ENCODE results near the gene TBX10.
"Not testable (repeated sequence)": the region's sequence is repeated elsewhere in the genome, so short reads cannot be mapped to it uniquely, and the experiment has no call there.

Gene TBX10

GRCh38 chr11:67614730-67615714, 24.5 kb downstream of the TBX10 start:
- DNase-seq, result peak; percentile 50 to 54

GRCh38 chr11:67613960-67614715, 25.4 kb downstream of the TBX10 start:
- DNase-seq, result no peak

GRCh38 chr11:67613313-67613959, 26.1 kb downstream of the TBX10 start:
- no peak for DNase-seq

- DNase-seq, result no peak
These were observed 26.8 kb downstream of the TBX10 start for GRCh38 chr11:67612751-67613150.

GRCh38 chr11:67611704-67612587, 27.6 kb downstream of the TBX10 start:
- no peak for DNase-seq

GRCh38 chr11:67611165-67611564, 28.4 kb downstream of the TBX10 start:
- DNase-seq, result no peak

- no peak for DNase-seq
These were observed 29.2 kb downstream of the TBX10 start for GRCh38 chr11:67610302-67610868.

- DNase-seq, result no peak
These were observed 30.2 kb downstream of the TBX10 start for GRCh38 chr11:67609316-67609715.

- DNase-seq, result no peak
These were observed 31.1 kb downstream of the TBX10 start for GRCh38 chr11:67608486-67608885.

- DNase-seq, result no peak
These were observed 32.1 kb downstream of the TBX10 start for GRCh38 chr11:67607507-67607906.

- DNase-seq, result peak; percentile 86 to 91
These were observed 32.9 kb downstream of the TBX10 start, which contains the start of gene NDUFV1 for GRCh38 chr11:67606492-67607295. Gene NDUFV1, plus strand, starts transcription at chr11:67606936. Its CDS starts 69 bp downstream, at chr11:67607005.

GRCh38 chr11:67606093-67606491, 33.5 kb downstream of the TBX10 start:
- no peak for DNase-seq

- DNase-seq, result no peak
These were observed 34.1 kb downstream of the TBX10 start for GRCh38 chr11:67605231-67606011.

GRCh38 chr11:67604815-67605214, 34.7 kb downstream of the TBX10 start:
- DNase-seq, result no peak

- DNase-seq, result not testable (repeated sequence)
These were observed 35.4 kb downstream of the TBX10 start for GRCh38 chr11:67604119-67604518.

- no peak for DNase-seq
These were observed 38.5 kb downstream of the TBX10 start for GRCh38 chr11:67601098-67601497.

- peak; percentile 32 to 41 for DNase-seq
These were observed 39.1 kb downstream of the TBX10 start for GRCh38 chr11:67600324-67601029.

- DNase-seq, result no peak
These were observed 40.4 kb downstream of the TBX10 start for GRCh38 chr11:67599149-67599548.

GRCh38 chr11:67597963-67598362, 41.6 kb downstream of the TBX10 start:
- DNase-seq, result not testable (repeated sequence)
